CD8-positive, alpha-beta memory T cell (primary cell): Measurements from ENCODE around the gene CHCT1. TPM values are rescaled to one million over a fixed set of nuclear protein-coding genes. Genes with fewer than 3 reads are reported as not detected.
"Not testable (repeated sequence)": the region's sequence is repeated elsewhere in the genome, so short reads cannot be mapped to it uniquely, and the experiment has no call there.

Experiments
- CTCF ChIA-PET: fragments of 350-600 bp; sonication (Branson Sonifier 250); formaldehyde crosslinking; loops from one replicate; lab custom pipeline; 2021; ENCODE audit warnings: antibody characterized with exemption; lab: Charles Lee
- POLR2A ChIA-PET: fragments of 350-600 bp; sonication (Branson Sonifier 250); formaldehyde crosslinking; loops from one replicate; lab custom pipeline; 2021; ENCODE audit warnings: antibody characterized with exemption; lab: Charles Lee
- DNase-seq, 5 donors: peaks; one replicate each; pipeline versions ENCODE4 v3.0.0 to v3.0.0-alpha.2; 2020 to 2022; ENCODE audit warnings: mixed read lengths in 1 of 5
- H3K27ac ChIP-seq: one replicate; pipeline ENCODE4 v1.7.0; 2013; ENCODE audit warnings: low read depth, mild to moderate bottlenecking, low read length, moderate library complexity
- H3K27me3 ChIP-seq: 2 replicates; pipeline ENCODE4 v1.7.0; 2013; ENCODE audit warnings: low read length, mild to moderate bottlenecking; ENCODE audit not compliant: insufficient read depth, poor library complexity, severe bottlenecking
- H3K36me3 ChIP-seq: 2 replicates; pipeline ENCODE4 v1.7.0; 2013; ENCODE audit warnings: mild to moderate bottlenecking, low read length, moderate library complexity; ENCODE audit not compliant: insufficient read depth
- H3K4me1 ChIP-seq: 2 replicates; pipeline ENCODE4 v1.7.0; 2013; ENCODE audit warnings: mild to moderate bottlenecking, low read length, moderate library complexity; ENCODE audit not compliant: insufficient read depth
- H3K4me3 ChIP-seq: 2 replicates; pipeline ENCODE4 v1.7.0; 2013; ENCODE audit warnings: mild to moderate bottlenecking, low read length
- H3K9me3 ChIP-seq: 2 replicates; pipeline ENCODE4 v1.7.0; 2013; ENCODE audit warnings: mild to moderate bottlenecking, low read length
- H3K27ac Mint-ChIP-seq, 8 donors: one replicate each; pipeline ENCODE4 v1.8.0; 2020 to 2021; ENCODE audit warnings: mixed read lengths in 8 of 8, mild to moderate bottlenecking in 6 of 8, inconsistent platforms in 3 of 8, moderate library complexity in 3 of 8
- H3K27me3 Mint-ChIP-seq, 2 donors: one replicate each; pipeline ENCODE4 v1.8.0; 2020 to 2021; ENCODE audit warnings: mixed read lengths in 2 of 2, mild to moderate bottlenecking in 1 of 2, moderate library complexity in 1 of 2
- H3K36me3 Mint-ChIP-seq, 3 donors: one replicate each; pipeline ENCODE4 v1.8.0; 2020 to 2021; ENCODE audit warnings: mixed read lengths in 3 of 3, inconsistent platforms in 1 of 3, mild to moderate bottlenecking in 1 of 3
- H3K4me1 Mint-ChIP-seq, 3 donors: one replicate each; pipeline ENCODE4 v1.8.0; 2020 to 2021; ENCODE audit warnings: mixed read lengths in 3 of 3, inconsistent platforms in 1 of 3, mild to moderate bottlenecking in 1 of 3
- H3K4me3 Mint-ChIP-seq, 7 donors: one replicate each; pipeline ENCODE4 v1.8.0; 2020 to 2021; ENCODE audit warnings: mixed read lengths in 7 of 7, mild to moderate bottlenecking in 6 of 7, moderate library complexity in 4 of 7, inconsistent platforms in 2 of 7
- H3K9me3 Mint-ChIP-seq, 5 donors: one replicate each; pipeline ENCODE4 v1.8.0; 2020 to 2022; ENCODE audit warnings: mixed read lengths in 5 of 5, mild to moderate bottlenecking in 3 of 5, moderate library complexity in 2 of 5, inconsistent platforms in 1 of 5
- polyA plus RNA-seq: library from polyadenylated mRNA; unstranded; fragments of 300-500 nt; fragmentation: Illumina TruSeq; gene quantifications from one replicate; pipeline ENCODE4 v1.2.3, GENCODE V29; 2021
- total RNA-seq, 2 experiments: library from RNA; stranded (reverse); gene quantifications; one replicate each; pipeline ENCODE4 v1.2.3, GENCODE V29; 2021

Gene CHCT1
- under 1 TPM in 1 of 2 experiments, not detected in 1; 0.24 TPM for total RNA-seq
- polyA plus RNA-seq = not detected

DNA sequence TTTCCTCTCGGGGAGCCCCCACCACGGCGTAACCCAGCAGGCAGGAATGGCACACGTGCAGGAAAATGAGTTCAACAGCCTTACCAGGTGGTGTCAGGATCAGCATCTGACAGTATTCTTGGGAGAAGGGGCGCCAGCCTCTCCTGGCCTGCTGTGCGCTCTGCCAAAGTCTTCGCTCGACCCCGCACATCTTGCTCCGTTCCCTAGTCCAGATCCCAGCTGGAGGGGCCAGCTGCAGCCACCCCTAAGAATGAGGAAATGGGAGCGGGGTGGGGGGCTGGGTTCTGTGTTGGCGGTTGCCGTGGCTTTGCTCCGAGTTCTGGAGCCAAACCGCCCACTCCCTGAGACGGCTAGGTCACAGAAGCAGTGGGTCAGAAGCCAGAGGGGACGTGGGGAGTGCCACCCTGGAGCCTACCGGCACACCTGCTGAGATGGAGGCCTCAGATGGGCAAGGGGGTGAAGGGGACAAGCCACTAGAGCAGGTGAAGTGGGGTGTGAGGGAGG lies at the start of gene CHCT1:
Gene CHCT1 (plus strand): TSS at position 328 of the 504 bp plus-strand sequence. CDS start 104 bp downstream, at position 432.
- ChIA-PET POLR2A (no interaction called here), CTCF (interaction anchor here (1.4 kb wide), 1 partner anchor 13 kb away, joined by 3 read pairs; no protein-coding TSS in a partner anchor)
- Histone ChIP-seq H3K4me3 (peak within 1 kb of the TSS; percentile 63), H3K36me3 (no peaks in the 10 kb centered on the region), H3K9me3 (no peaks in the 10 kb centered on the region), H3K27me3 (no peaks in the 10 kb centered on the region), H3K27ac (no peak within 1 kb of the TSS), H3K4me1 (no peaks in the 10 kb centered on the region)
- Mint-ChIP-seq H3K4me1 (peaks cover 6 to 10% (median 10%) of the 10 kb centered on the region in 3 donors), H3K36me3 (no peaks in the 10 kb centered on the region), H3K4me3 (peak within 1 kb of the TSS; percentile 68 to 92 (median 70)), H3K9me3 (no peaks in the 10 kb centered on the region), H3K27me3 (no peaks in the 10 kb centered on the region), H3K27ac (peak within 1 kb of the TSS in 6 of 8 donors; percentile 70 to 96 (median 86))
- DNase-seq = no peak

GRCh38 chr17:60372790-60373483 lies 49.4 kb upstream of the CHCT1 start:
- no peak overlapping the region for H3K4me3 ChIP-seq
- H3K9me3 ChIP-seq = no peaks in the 10 kb centered on the region
- ChIA-PET POLR2A (no interaction called here), CTCF (interaction anchor here (0.7 kb wide), 2 partner anchors 19 to 782 kb away, joined by 3 read pairs; partner anchors contain the start of gene USP32)
- Mint-ChIP-seq H3K4me1 (peaks cover 16 to 23% (median 21%) of the 10 kb centered on the region in 3 donors), H3K27me3 (no peaks in the 10 kb centered on the region), H3K4me3 (no peak overlapping the region), H3K9me3 (no peaks in the 10 kb centered on the region), H3K36me3 (peaks cover 0 to 6% (median 0%) of the 10 kb centered on the region in 3 donors), H3K27ac (peak overlapping the region in 1 of 8 donors; percentile 24)
- H3K27me3 ChIP-seq = no peaks in the 10 kb centered on the region
- no peak for DNase-seq
- H3K36me3 ChIP-seq = no peaks in the 10 kb centered on the region
- no peaks in the 10 kb centered on the region for H3K4me1 ChIP-seq
- H3K27ac ChIP-seq = no peak overlapping the region

DNA sequence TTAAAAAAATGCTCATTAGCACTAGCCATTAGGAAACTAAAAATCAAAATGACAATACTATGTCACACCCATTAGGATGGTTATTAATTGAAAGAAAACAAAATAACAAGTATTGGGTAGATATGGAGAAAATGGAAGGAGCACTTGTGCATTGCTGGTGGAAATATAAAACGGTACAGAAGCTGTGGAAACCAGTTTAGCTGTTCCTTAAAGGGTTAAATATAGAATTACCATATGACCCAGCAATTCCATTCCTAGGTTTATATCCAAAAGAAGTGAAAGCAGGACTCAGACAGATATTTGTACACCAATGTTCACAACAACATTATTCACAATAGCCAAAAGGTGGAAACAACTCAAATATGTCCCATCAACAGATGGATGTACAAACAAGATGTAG lies 44.1 kb upstream of the CHCT1 start:
- H3K4me3 ChIP-seq, H3K9me3 ChIP-seq, H3K9me3 Mint-ChIP-seq, CTCF ChIA-PET, DNase-seq, H3K27me3 ChIP-seq, H3K27ac ChIP-seq, H3K36me3 ChIP-seq, H3K27ac Mint-ChIP-seq, H3K4me3 Mint-ChIP-seq, H3K27me3 Mint-ChIP-seq, POLR2A ChIA-PET, H3K4me1 ChIP-seq: not testable (repeated sequence)
- H3K4me1 Mint-ChIP-seq = peaks cover 4 to 11% (median 8%) of the 10 kb centered on the region in 3 donors
- H3K36me3 Mint-ChIP-seq = peaks cover 0 to 11% (median 0%) of the 10 kb centered on the region in 3 donors

DNA sequence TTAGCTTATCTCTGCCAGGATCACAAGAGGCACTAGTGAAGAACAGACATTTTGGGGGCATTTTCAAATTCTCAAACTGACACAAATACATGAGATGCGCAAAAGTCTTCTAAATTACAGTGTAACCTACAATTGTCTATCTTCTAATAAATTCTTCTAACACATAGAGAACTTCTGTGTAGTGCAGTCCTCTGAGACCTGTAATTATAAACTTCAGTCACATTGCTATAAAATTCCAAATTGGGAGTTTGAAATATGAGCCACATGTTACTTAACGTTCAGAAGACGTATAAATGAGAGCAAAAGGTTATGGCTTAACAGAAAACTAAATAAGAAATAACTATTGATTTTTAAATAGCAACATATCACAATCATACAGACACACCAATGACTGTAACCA lies 42.8 kb upstream of the CHCT1 start:
- CTCF ChIA-PET, H3K27ac ChIP-seq, H3K36me3 ChIP-seq, H3K4me1 ChIP-seq, H3K9me3 ChIP-seq, H3K27me3 Mint-ChIP-seq, POLR2A ChIA-PET, H3K9me3 Mint-ChIP-seq, H3K4me3 Mint-ChIP-seq, H3K27ac Mint-ChIP-seq, DNase-seq, H3K4me3 ChIP-seq, H3K27me3 ChIP-seq: not testable (repeated sequence)
- peaks cover 10 to 22% (median 15%) of the 10 kb centered on the region in 3 donors for H3K4me1 Mint-ChIP-seq
- H3K36me3 Mint-ChIP-seq = peaks cover 0 to 13% (median 0%) of the 10 kb centered on the region in 3 donors

DNA sequence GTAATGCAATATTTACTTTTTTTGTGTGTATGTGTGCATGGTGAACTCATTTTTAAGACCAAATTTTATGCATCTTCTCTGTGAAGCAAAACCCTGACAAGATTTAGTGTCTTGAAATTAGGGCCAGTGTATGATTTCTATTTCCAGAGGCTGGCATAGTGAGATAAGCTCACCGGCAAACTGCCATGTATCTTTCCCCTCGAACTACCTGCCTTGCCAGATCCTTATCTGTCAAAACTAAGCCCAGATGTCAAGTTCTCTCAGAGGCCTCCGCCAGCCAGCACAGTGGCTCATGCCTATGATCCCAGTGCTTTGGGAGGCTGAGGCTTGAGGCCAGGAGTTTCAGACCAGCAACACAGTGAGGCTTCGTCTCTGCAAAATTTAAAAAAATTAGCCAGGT lies 40.3 kb upstream of the CHCT1 start:
- CTCF ChIA-PET = no interaction called here
- Mint-ChIP-seq H3K4me1 (peaks cover 20 to 40% (median 34%) of the 10 kb centered on the region in 3 donors), H3K27ac (no peak overlapping the region), H3K4me3 (no peak overlapping the region), H3K9me3 (no peaks in the 10 kb centered on the region), H3K36me3 (peaks cover 0 to 12% (median 0%) of the 10 kb centered on the region in 3 donors), H3K27me3 (peaks cover 0 to 1% of the 10 kb centered on the region in 2 donors)
- no peaks in the 10 kb centered on the region for H3K4me1 ChIP-seq
- H3K4me3 ChIP-seq = no peak overlapping the region
- DNase-seq = no peak
- H3K9me3 ChIP-seq = no peaks in the 10 kb centered on the region
- no peaks in the 10 kb centered on the region for H3K27me3 ChIP-seq
- POLR2A ChIA-PET = no interaction called here
- H3K27ac ChIP-seq = no peak overlapping the region
- H3K36me3 ChIP-seq = no peaks in the 10 kb centered on the region

DNA sequence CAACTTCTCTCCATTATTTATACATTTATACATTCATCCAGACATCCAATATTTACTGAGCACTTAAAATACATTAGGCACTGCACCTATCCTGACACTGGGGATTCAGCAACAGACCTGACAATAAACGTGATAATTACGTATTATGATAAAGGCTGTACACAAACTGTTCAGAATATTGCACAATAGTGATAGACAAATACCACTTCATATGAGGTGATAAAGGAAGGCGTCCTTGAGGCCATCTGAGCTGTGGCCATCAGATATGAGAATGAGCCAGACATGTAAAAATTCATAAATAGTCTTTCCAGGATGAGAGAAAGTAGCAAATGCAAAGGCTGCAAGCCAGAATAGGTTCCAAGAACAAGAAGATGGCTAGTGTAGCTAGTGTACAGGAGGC lies 38.9 kb upstream of the CHCT1 start:
- Histone ChIP-seq H3K36me3 (no peaks in the 10 kb centered on the region), H3K4me3 (no peak overlapping the region), H3K27ac (peak overlapping the region; percentile 18), H3K27me3 (no peaks in the 10 kb centered on the region), H3K4me1 (no peaks in the 10 kb centered on the region), H3K9me3 (no peaks in the 10 kb centered on the region)
- Mint-ChIP-seq H3K9me3 (no peaks in the 10 kb centered on the region), H3K4me3 (no peak overlapping the region), H3K27ac (peak overlapping the region in 2 of 8 donors; percentile 1 to 47), H3K4me1 (peaks cover 25 to 46% (median 40%) of the 10 kb centered on the region in 3 donors), H3K36me3 (peaks cover 0 to 7% (median 1%) of the 10 kb centered on the region in 3 donors), H3K27me3 (peaks cover 0 to 1% of the 10 kb centered on the region in 2 donors)
- no peak for DNase-seq
- ChIA-PET POLR2A (no interaction called here), CTCF (no interaction called here)

DNA sequence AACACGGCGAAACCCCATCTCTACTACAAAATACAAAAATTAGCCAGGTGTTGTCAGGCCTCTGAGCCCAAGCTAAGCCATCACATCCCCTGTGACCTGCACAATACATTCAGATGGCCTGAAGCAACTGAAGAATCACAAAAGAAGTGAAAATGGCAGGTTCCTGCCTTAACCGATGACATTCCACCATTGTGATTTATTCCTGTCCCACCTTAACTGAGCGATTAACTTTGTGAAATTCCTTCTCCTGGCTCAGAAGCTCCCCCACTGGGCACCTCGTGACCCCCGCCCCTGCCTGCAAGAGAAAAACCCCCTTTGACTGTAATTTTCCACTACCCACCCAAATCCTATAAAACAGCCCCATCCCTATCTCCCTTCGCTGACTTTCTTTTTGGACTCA lies 37.4 kb upstream of the CHCT1 start:
- H3K27me3 ChIP-seq, CTCF ChIA-PET, H3K4me3 ChIP-seq, H3K27ac ChIP-seq, H3K4me3 Mint-ChIP-seq, DNase-seq, H3K9me3 ChIP-seq, H3K36me3 ChIP-seq, H3K4me1 ChIP-seq, H3K27ac Mint-ChIP-seq, H3K27me3 Mint-ChIP-seq, H3K36me3 Mint-ChIP-seq, POLR2A ChIA-PET, H3K9me3 Mint-ChIP-seq: not testable (repeated sequence)
- H3K4me1 Mint-ChIP-seq = peaks cover 24 to 57% (median 46%) of the 10 kb centered on the region in 3 donors
